ENCODE measurements around the gene POC1B.

DNA sequence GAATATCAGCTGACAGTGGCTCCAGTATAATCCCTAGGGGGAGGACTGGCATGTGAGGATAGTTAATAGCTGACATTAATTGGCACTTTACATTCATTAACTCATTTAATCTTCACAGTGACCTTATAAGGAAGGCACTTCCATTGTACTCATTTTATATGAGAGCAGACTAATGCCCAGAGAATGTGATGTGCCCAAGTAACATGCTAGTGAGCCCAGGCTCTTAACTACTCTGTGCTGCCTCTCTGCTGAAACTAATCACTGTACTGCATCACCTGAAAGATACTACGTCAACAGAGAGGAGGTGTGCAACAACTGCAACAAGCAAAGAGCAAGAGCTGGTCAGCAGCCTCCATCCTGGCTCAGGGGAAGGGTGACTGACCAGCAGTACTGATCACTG is 41.4 kb downstream of the POC1B start:
- TF ChIP-seq EZH2 (IDR thresholded peaks at IDR 0.05) (no peak), POLR2AphosphoS5 (IDR thresholded peaks at IDR 0.05; ENCODE audit: borderline replicate concordance, low read depth, low read length) (no peak), FOXP2 (optimal IDR thresholded peaks at IDR 0.05; ENCODE audit: control extremely low read depth, extremely low read length, insufficient read depth) (no peak)
